ENCODE measurements around the gene CYYR1. TPM values are rescaled to one million over a fixed set of nuclear protein-coding genes. Genes with fewer than 3 reads are reported as not detected.

Gene CYYR1
- total RNA-seq, 1 donor, result 0.09 TPM

- DNase-seq (ENCODE audit: low read depth), result peak; percentile 62
- no peak for TF ChIP-seq CTCF (IDR thresholded peaks at IDR 0.05; ENCODE audit: insufficient read depth, low read length)
- H3K4me3 ChIP-seq (ENCODE audit: low read depth, low read length), result no peak overlapping the region
Observed at GRCh38 chr21:26443867-26444266, 129.2 kb downstream of the CYYR1 start.

GRCh38 chr21:26443291-26443690, 129.8 kb downstream of the CYYR1 start:
- DNase-seq (ENCODE audit: low read depth), result peak; percentile 51
- no peak for TF ChIP-seq CTCF (IDR thresholded peaks at IDR 0.05; ENCODE audit: insufficient read depth, low read length)
- no peak overlapping the region for H3K4me3 ChIP-seq (ENCODE audit: low read depth, low read length)

- no peak for DNase-seq (ENCODE audit: low read depth)
- no peak for TF ChIP-seq CTCF (IDR thresholded peaks at IDR 0.05; ENCODE audit: insufficient read depth, low read length)
- H3K4me3 ChIP-seq (ENCODE audit: low read depth, low read length), result no peak overlapping the region
Observed at GRCh38 chr21:26441149-26441548, 131.9 kb downstream of the CYYR1 start.

- DNase-seq (ENCODE audit: low read depth), result no peak
- no peak for TF ChIP-seq CTCF (IDR thresholded peaks at IDR 0.05; ENCODE audit: insufficient read depth, low read length)
- no peak overlapping the region for H3K4me3 ChIP-seq (ENCODE audit: low read depth, low read length)
Observed at GRCh38 chr21:26438976-26439375, 134.1 kb downstream of the CYYR1 start.

GRCh38 chr21:26437326-26438009, 135.6 kb downstream of the CYYR1 start:
- no peak overlapping the region for H3K4me3 ChIP-seq (ENCODE audit: low read depth, low read length)
- peak; percentile 88 for DNase-seq (ENCODE audit: low read depth)
- no peak for TF ChIP-seq CTCF (IDR thresholded peaks at IDR 0.05; ENCODE audit: insufficient read depth, low read length)

- DNase-seq (ENCODE audit: low read depth), result peak; percentile 35
- no peak overlapping the region for H3K4me3 ChIP-seq (ENCODE audit: low read depth, low read length)
- no peak for TF ChIP-seq CTCF (IDR thresholded peaks at IDR 0.05; ENCODE audit: insufficient read depth, low read length)
Observed at GRCh38 chr21:26433386-26433785, 139.7 kb downstream of the CYYR1 start.

- no peak for DNase-seq (ENCODE audit: low read depth)
- TF ChIP-seq CTCF (IDR thresholded peaks at IDR 0.05; ENCODE audit: insufficient read depth, low read length), result no peak
- H3K4me3 ChIP-seq (ENCODE audit: low read depth, low read length), result no peak overlapping the region
Observed at GRCh38 chr21:26432410-26432809, 140.7 kb downstream of the CYYR1 start.
